KOPT-K1 (cell line): ENCODE results near the gene SRSF7.
"Not testable (repeated sequence)": the region's sequence is repeated elsewhere in the genome, so short reads cannot be mapped to it uniquely, and the experiment has no call there.

Experiments
- H3K27ac ChIP-seq: fragments of 200-600 bp; sonication (generic); 2 replicates; pipeline ENCODE4 v1.5.1; 2016; ENCODE audit warnings: antibody characterized with exemption, mild to moderate bottlenecking, low read depth, low read length; ENCODE audit not compliant: poor library complexity, severe bottlenecking
- H3K36me3 ChIP-seq: fragments of 200-600 bp; sonication (generic); 2 replicates; pipeline ENCODE4 v1.5.1; 2017; ENCODE audit warnings: antibody characterized with exemption, mild to moderate bottlenecking, low read length, moderate library complexity; ENCODE audit not compliant: insufficient read depth
- H3K9me3 ChIP-seq: fragments of 200-600 bp; sonication (generic); 2 replicates; pipeline ENCODE4 v1.5.1; 2017; ENCODE audit warnings: antibody characterized with exemption, low read length, mild to moderate bottlenecking; ENCODE audit not compliant: insufficient read depth, poor library complexity, severe bottlenecking

Gene SRSF7

GRCh38 chr2:38747007-38747424 lies 4.1 kb downstream of the SRSF7 start:
- H3K27ac ChIP-seq, result no peak overlapping the region
- H3K9me3 ChIP-seq, result no peaks in the 10 kb centered on the region
- H3K36me3 ChIP-seq, result peaks cover 83% of the 10 kb centered on the region

GRCh38 chr2:38745267-38745666 lies 5.9 kb downstream of the SRSF7 start:
- Histone ChIP-seq H3K36me3 (peaks cover 100% of the 10 kb centered on the region), H3K9me3 (no peaks in the 10 kb centered on the region), H3K27ac (no peak overlapping the region)

- H3K27ac ChIP-seq, result no peak overlapping the region
- H3K9me3 ChIP-seq, result no peaks in the 10 kb centered on the region
- peaks cover 100% of the 10 kb centered on the region for H3K36me3 ChIP-seq
Measured at GRCh38 chr2:38744399-38744780, 6.8 kb downstream of the SRSF7 start.

GRCh38 chr2:38743672-38744398 lies 7.3 kb downstream of the SRSF7 start:
- Histone ChIP-seq H3K36me3 (peaks cover 100% of the 10 kb centered on the region), H3K27ac (no peak overlapping the region), H3K9me3 (no peaks in the 10 kb centered on the region)

- H3K36me3 ChIP-seq, result peaks cover 100% of the 10 kb centered on the region
- H3K27ac ChIP-seq, result no peak overlapping the region
- H3K9me3 ChIP-seq, result no peaks in the 10 kb centered on the region
Measured at GRCh38 chr2:38742797-38743559, 8.2 kb downstream of the SRSF7 start.

- peaks cover 100% of the 10 kb centered on the region for H3K36me3 ChIP-seq
Measured at GRCh38 chr2:38740851-38741731, 10.1 kb downstream of the SRSF7 start.

GRCh38 chr2:38739524-38739923 lies 11.6 kb downstream of the SRSF7 start:
- H3K9me3 ChIP-seq, result no peaks in the 10 kb centered on the region
- peaks cover 98% of the 10 kb centered on the region for H3K36me3 ChIP-seq
- no peak overlapping the region for H3K27ac ChIP-seq

More at GRCh38 chr2:38740851-38741731, 10.1 kb downstream of the SRSF7 start:
- Histone ChIP-seq H3K9me3 (no peaks in the 10 kb centered on the region), H3K27ac (no peak overlapping the region)

GRCh38 chr2:38737925-38738324 lies 13.2 kb downstream of the SRSF7 start:
- Histone ChIP-seq H3K27ac (no peak overlapping the region), H3K36me3 (peaks cover 97% of the 10 kb centered on the region), H3K9me3 (no peaks in the 10 kb centered on the region)

- H3K9me3 ChIP-seq, H3K27ac ChIP-seq: not testable (repeated sequence)
- H3K36me3 ChIP-seq, result peaks cover 97% of the 10 kb centered on the region
Measured at GRCh38 chr2:38737000-38737698, 14.0 kb downstream of the SRSF7 start.

- Histone ChIP-seq H3K9me3 (no peaks in the 10 kb centered on the region), H3K27ac (no peak overlapping the region), H3K36me3 (peaks cover 97% of the 10 kb centered on the region)
Measured at GRCh38 chr2:38735999-38736320, 15.2 kb downstream of the SRSF7 start.

- peaks cover 97% of the 10 kb centered on the region for H3K36me3 ChIP-seq
- no peak overlapping the region for H3K27ac ChIP-seq
- H3K9me3 ChIP-seq, result no peaks in the 10 kb centered on the region
Measured at GRCh38 chr2:38734299-38735058, 16.7 kb downstream of the SRSF7 start.

- Histone ChIP-seq H3K36me3 (peaks cover 89% of the 10 kb centered on the region), H3K9me3 (no peaks in the 10 kb centered on the region), H3K27ac (no peak overlapping the region)
Measured at GRCh38 chr2:38733300-38733971, 17.7 kb downstream of the SRSF7 start.

GRCh38 chr2:38731684-38732221 lies 19.4 kb downstream of the SRSF7 start:
- H3K27ac ChIP-seq, result no peak overlapping the region
- peaks cover 76% of the 10 kb centered on the region for H3K36me3 ChIP-seq
- no peaks in the 10 kb centered on the region for H3K9me3 ChIP-seq
